Hypothalamus (tissue), 51 donors: ENCODE results near the gene GRM8.
"Not testable (repeated sequence)": the region's sequence is repeated elsewhere in the genome, so short reads cannot be mapped to it uniquely, and the experiment has no call there.

ENCODE experiments used
- DNase-seq, 51 donors: peaks; one replicate each; lab custom pipeline; 2025; lab: John Stamatoyannopoulos, UW

The GRM8 gene

DNA sequence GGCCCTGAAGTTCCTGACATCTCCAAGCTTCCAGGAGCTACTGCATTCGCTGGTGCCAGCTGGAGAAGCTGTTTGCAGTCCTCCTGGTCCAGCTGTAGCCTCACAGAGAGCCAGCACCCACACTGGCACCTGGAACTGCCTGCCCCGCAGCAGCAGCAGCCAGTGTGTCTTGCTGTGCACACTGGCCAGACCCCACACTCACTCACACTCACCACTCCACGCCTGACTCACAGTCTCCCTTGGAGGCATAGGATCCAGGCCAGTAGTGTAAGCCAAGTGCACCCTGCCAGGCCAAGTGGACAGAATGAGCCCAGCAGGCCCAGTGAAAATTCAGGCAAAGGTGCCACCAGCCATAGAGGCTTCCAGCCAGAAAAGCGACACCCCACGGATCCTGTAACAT lies 566.3 kb downstream of the GRM8 start:
- DNase-seq = no peak

DNA sequence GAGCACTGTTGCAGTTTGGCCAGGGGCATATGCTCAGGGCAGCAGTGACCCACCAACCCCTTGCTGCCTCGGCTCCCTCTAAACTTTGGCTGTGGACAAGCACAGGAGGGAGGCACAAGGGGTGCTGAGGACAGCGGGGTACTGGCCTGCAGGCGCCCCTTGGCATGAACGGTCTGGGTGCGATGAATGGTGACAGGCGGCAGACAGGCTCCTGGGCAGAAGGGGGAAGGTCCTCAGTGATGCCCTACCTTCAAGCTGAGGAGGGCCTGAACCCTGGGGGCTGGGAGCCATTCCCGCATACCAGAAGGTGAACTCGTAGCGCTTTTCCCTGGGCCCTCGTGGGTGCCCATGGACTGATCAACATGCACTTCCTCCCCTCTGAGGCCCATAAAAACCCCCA lies 567.1 kb downstream of the GRM8 start:
- DNase-seq = no peak

DNA sequence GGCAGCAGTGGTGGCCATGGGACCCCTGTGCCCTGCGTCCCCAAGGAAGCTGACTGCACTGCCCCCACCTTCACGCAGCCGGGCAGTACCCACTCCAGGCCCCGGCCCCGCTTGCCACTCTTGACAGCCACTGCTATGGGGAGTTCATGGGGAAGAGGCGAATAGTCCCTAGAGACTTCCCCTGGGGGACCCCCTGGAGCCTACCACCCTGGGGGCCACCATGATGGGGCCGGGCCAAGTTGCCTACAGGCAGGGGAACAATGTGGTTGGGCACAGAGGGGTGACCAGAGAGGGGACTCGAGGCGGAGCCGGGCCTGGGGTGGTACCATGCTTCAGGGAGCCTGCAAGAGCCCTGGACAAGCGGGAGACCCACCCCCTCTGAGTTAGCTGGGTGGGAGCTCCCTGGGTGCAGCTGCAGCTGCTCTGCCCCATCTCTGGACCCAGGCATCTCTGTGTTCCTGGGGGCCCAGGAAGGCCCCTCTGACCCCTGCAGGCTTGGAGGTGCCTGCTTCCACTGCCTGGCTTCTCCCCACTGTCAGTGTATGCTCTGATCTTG lies 567.6 kb downstream of the GRM8 start:
- no peak for DNase-seq

DNA sequence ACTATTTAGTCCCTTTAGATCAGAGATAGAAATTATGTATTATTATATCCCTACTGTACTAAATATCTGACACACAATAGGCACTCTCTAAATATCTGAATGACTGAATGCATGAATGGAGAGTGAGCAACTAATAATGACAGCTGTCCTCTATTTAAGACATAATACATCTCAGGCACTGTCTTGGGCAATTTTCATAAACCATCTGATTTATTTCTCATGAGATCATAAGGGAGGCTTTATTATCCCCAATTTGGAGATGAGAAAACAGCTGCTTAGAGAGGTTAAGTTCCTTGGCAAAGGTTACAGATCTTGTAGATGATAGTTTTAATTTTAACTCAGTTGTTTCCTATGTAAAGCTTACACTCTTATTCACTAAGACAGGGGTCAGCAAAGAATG lies 570.6 kb downstream of the GRM8 start:
- DNase-seq = no peak

DNA sequence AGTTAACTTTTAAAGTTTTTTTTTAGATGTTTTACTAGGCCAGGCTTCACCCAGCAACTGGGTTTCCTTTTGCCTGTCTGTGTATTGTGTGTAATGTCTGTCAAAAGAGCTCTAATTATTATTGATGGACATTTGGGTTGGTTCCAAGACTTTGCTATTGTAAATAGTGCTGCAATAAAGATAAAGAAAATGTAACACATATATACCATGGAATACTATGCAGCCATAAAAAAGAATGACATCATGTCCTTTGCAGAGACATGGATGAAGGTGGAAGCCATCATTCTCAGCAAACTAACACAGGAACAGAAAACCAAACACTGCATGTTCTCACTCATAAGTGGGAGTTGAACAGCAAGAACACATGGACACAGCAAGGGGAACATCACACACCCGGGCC lies 584.0 kb downstream of the GRM8 start:
- DNase-seq = not testable (repeated sequence)

DNA sequence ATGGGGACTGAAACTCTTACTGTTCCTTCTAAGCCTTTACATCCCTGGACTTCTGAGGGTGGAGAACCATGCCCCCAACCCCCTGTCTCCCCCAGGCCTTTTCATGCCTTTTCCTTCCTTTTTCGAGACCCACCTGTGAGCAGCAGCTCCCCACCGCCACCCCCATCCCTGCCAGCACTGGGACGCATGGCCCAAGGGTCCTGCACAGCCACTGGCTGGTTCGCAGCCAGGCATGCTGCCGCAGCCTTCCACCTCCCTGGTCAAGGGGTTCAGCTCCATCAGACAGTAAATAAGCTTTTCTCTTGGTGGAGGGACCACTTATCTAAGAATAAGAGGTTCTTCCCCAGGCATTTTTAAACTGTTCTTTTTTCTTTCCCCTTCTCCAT lies 584.4 kb downstream of the GRM8 start:
- DNase-seq = no peak

DNA sequence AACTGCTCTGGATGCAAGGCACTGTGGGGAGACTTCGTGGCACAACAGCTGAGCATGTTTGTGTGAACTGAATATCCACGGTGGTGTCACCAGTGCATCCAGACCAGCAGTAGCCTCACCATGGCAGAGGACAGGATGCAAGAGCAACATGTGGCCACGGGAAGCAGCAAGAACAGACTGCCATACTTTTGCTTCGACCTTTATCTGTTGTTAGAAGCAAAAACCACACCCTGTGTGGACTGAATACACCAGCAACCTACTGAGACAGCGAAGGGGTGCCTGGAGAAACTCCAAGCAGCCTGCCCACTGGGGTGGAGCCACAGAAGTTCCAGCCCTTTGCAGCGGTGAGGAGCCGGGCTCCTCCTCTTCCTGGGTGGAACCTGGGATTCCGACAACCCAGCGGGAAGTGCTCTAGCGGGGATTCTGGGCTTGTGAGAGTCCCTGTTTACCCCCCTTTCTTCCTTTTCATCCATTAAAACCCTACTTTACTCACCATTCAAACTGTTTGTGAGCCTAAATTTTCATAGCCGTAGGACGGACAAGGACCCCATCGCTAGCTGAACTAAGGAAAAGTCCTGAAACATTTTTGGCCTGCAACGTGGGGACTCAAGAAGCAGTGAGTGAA lies 584.9 kb downstream of the GRM8 start:
- DNase-seq = no peak

DNA sequence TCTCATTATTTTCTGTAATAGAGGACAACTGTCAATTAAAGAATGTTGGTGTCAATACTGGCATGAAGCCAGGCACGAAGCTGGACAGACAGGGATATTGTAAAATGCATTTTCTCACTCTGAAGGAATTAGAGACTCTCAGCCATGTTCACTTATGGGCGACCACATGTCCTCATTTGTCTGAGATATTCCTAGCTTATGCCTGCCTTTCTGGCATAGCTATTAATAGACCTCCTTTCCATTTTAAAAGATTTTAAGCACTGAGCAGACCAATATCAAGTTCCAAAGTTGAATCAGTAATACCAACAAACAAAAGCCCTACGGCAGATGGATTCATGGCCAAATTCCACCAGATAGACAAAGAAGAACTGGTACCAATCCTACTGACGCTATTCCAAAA lies 589.9 kb downstream of the GRM8 start:
- no peak for DNase-seq

DNA sequence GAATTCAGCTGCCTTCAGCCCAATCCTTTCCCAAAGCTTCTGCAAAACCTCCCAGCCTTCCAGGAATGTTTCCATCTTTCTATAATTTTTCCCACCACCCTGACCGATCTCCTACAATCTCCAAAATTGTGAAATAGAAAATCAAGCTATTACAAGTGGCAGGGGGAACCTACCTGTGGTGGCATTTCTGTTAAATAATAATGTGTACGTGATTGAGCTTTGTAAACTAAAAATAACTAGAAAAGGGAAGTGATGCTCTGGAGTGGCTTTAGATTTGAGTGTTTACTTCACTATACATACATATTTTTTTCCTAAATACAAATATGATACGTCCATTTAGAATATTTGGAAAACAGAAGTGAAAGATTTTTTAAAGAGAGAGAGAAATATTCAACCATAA lies 593.6 kb downstream of the GRM8 start:
- DNase-seq = no peak

DNA sequence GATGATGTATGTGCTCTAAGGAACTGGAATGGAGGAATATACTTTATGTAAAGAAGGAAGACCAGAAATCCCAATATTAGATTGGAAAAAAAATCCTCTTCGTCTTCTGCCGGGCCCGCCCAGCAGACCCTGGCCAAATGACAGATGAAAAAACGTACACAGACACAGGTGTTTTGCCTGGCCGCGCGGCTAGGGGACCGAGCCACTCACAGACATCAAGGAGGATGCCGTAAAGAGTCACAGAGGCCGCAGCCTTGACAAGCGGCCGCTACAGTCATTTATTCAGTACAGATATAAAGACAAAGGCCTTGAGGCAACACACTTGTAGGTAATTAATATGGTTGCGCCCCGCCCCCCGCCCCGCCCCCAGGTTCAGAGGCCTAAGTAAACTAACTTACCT lies 594.1 kb downstream of the GRM8 start:
- DNase-seq = no peak

DNA sequence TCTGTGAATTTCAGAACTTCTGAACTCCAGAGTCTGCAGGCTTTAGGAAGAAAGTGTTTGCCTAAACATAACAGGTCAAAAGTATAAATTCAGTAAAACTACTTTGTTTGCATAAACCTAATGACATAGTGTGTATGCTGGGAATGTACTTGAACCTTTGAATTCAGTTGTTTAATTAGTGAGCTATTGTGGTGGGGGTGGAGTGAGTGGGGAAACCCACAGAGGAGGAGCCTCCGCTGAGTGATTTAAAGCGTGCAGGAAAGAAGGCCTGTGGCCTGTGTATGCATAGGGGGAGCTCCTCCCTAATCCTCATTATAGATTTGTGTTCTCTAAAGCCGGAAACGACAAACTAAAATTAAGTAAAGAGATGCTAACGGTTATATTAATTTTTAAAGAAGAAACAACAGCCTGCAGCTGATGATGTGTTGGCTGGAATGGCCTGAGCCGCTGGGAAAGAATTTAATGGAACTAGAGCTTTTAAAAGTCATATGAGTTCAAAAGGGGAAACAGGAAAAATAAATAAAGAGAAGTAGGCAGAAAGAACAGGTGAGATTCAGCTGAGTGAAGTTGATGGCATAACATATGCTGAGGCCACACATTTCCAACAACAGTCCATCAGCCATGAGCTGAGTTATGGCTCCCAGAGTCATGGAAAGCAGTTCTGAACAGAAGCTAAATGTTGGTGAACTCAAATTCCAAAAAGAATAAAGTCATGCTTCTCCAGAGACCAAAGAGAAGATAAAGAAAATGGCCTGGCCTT lies 595.0 kb downstream of the GRM8 start:
- DNase-seq = no peak

DNA sequence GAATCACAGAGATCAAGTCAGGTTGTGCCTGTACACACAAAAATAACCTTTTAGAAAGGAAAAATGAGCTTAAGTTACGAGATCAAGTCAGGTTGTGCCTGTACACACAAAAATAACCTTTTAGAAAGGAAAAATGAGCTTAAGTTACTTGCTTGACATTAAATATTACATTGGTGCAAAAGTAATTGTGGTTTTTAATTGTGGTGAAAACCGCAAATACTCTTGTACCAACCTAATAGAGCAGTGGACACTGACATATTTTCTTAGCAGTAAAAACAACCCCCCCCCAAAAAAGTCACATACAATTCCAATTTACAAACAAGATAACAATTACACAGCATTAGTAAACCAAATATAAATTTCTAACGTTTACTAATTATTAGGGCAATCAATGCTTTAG lies 595.6 kb downstream of the GRM8 start:
- DNase-seq = no peak

DNA sequence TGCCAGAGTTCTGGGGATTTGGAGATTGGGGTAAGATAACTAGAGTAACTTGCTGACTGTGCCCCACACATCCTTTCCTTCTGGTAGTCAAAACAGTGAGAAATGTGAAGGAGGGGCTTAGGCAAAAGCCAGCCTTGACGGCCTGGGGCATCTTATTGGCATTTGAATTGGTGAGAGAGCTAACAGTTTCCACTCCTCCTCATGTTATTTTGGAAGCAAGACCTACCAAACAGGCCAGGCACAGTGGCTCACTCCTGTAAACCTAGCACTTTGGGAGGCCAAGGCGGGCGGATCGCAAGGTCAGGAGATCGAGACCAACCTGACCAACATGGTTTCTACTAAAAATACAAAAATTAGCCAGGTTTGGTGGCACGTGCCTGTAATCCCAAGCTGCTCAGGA lies 596.6 kb downstream of the GRM8 start:
- DNase-seq = no peak

DNA sequence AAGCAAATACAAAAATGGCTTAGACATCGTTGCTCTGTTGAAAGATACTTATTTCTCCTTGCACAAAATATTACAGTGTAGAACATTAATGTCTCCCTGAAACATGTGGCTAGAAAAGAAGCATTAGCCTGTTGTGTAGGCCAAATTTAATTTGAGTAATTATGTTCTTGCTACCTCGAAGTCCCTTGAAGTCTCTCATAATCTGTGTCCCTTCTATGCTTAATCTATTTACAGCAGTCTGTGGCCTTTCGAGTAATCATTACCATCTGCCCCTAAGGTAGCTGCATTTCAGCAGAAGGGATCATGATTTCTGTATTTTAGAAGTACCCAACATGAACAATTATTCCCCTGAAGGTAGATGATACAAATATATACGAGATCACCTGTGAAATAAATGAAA lies 615.2 kb downstream of the GRM8 start:
- no peak for DNase-seq

DNA sequence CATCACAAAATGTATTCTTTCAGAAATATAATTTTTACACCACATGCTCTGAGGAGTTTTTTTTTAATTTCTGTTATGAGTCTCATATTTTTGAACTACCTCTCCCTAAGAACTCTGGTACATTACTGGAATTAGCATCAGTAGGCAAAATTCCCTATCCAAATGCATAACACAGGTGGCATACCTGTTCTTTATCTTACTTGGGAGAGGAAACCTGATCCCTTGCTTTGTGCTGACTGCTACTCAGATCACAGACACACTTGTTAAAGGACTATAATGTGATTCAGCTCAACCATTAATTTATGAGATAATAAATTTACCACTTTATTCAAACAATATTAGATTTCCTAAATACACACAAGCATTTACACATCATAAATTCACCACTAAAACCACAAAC lies 617.2 kb downstream of the GRM8 start:
- DNase-seq = no peak

DNA sequence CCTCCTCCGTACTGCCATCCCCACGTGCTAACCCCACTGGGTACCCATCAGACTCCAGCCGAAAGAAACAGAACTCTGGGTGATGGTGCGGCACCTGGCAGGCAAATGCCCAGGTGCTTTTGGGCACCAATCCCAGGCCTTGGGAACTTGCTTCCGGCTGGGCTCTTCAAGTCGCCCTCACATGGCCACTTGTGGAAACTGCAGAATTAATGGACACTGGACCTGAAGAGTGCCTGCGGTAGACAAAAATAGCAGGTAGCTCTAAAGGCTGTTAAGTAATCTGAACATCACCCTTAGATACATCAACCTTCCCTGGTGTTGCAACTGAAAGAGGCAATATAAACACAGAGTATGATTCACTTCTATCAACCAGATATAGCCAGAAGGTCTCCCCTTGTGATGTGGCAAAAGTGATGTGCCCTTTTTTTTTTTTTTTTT lies 644.4 kb downstream of the GRM8 start:
- DNase-seq = no peak

DNA sequence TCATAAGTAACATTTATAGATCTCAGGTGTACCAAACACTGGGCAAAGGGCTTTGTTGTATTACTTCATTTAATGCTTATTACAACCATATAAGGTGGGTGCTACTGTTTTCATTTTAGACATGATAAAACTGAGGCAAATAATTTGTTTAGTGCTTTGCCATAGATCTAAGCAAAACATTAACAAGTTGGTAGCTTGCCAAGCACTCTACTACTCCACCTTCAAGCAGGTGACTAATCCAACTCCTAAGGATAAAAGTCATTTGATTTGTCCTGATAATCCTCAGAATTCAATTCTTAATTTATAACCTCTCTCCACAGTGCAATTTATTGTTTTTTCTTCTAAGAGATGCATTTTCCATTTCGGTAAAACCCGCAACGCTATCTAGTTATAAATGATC lies 646.4 kb downstream of the GRM8 start:
- DNase-seq = no peak

DNA sequence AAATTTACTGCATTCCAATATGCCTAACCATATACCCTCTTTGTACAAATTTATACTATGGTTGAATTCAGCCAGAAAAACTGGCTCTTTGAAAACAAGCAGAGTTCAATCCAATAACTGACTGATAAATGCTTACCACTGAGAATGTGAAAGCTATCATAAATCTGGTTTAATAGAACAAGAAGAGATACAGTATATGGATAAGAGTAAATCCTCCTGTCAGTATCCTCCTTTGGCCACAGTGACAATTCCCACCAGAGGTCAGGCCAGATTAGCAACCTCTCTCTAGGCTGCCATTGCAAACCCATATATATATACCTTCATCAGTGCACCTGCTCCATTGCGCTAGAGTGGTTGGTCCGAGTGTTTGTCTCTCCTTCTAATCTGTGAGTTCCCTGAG lies 647.2 kb downstream of the GRM8 start:
- no peak for DNase-seq

DNA sequence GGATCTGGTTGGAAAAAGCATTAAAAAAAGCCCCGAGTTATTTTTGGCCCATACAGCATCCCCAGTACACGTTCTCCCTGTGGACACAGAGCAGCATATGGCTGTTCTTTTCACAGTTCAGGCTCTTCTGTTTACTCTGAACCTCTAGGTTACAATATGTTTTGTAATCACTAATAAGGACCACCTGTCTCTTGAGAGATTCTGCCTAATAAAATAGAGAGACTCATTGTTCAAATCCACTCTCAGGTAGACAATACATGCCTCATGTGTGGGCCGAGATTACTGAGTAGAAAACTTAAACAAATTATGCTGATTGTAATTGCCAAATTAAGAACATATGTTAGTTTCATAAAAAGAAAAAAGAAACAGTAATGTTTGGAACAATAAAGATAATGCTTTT lies 647.7 kb downstream of the GRM8 start:
- DNase-seq = no peak

DNA sequence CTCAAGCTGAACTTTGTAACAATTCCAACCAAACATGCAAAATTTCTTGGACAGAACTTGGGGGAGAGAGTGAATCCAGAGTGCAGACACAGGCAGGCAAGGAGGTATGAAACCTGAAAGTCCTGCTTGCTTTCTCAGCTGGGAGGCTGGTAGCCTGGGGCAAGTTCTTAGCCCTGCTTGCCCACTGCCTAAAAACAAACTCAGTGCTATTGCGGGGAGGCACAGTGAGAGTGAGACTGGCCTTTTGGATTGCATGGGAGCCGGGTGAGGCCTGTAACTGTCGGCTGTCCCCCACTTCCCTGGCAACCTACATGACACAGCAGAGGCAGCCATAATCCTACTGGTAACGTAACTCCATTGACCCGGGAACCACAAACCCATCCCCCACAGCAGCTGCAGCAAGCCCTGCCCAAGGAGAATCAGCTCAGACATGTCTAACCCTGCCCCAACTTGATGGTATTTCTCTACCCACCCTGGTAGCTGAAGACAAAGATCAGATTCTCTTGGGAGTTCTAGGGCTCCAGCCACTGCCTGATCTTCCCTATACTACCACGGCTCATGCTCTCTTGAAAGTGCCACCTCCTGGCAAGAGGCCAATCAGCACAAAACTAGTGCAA lies 663.6 kb downstream of the GRM8 start:
- no peak for DNase-seq

DNA sequence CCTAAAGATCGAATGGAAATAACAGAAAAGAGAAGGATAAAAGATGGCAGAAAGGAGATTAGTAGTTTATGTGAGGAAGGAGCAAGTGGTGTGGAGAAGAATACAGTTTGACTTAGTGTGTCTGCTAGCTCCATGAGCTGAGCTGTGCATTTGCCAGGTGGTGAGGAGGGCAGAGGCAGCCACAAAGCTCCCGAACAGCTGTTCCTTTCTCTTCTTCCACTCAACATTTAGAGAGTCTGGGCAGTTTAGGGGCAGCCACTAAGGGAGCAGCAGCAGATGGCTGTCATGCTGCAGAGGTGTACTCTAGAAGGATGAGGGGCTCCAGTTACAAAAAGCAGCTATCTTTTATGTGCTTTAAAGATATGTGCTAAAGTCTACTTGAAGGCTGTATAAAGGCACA lies 674.4 kb downstream of the GRM8 start:
- DNase-seq = no peak
